Subcutaneous adipose tissue (tissue), 4 donors: ENCODE measurements around the gene WNK2. TPM values are rescaled to one million over a fixed set of nuclear protein-coding genes. Genes with fewer than 3 reads are reported as not detected.

ENCODE experiments used
- CTCF ChIP-seq: fragments of 450-650 bp; IDR thresholded peaks from one replicate; pipeline ENCODE4 v1.5.1; 2016; ENCODE audit warnings: low read depth, mild to moderate bottlenecking, control low read depth, antibody characterized with exemption, moderate library complexity
- total RNA-seq, 4 donors: library from RNA; depleted of rRNA; stranded (reverse); fragments of >200 nt; gene quantifications; one replicate each; pipeline ENCODE4 v1.1.0, GENCODE V29; 2016

WNK2 gene
- total RNA-seq, 4 donors from 2014 or later = not detected

- TF ChIP-seq CTCF = no peak
Measured at GRCh38 chr9:93292664-93293328, 108.9 kb downstream of the WNK2 start.

- TF ChIP-seq CTCF = no peak
Measured at GRCh38 chr9:93294011-93294410, 110.1 kb downstream of the WNK2 start.

GRCh38 chr9:93295031-93295430 is 111.1 kb downstream of the WNK2 start:
- no peak for TF ChIP-seq CTCF

GRCh38 chr9:93295456-93296076 is 111.6 kb downstream of the WNK2 start:
- TF ChIP-seq CTCF = no peak

GRCh38 chr9:93296889-93297480 is 113.0 kb downstream of the WNK2 start:
- TF ChIP-seq CTCF = no peak

- no peak for TF ChIP-seq CTCF
Measured at GRCh38 chr9:93297659-93298497, 113.9 kb downstream of the WNK2 start.
